Brain microvascular endothelial cell (primary cell): ENCODE measurements around the gene KCNMB2.
A peak's percentile ranks its signal among the peaks of the same experiment; 100 is the strongest.

ENCODE experiments used
- DNase-seq: peaks from one replicate; pipeline ENCODE4 v3.0.0-alpha.2; 2020
- H3K27ac ChIP-seq: fragments of 250-450 bp; sonication (Bioruptor Pico); 2 replicates; pipeline ENCODE4 v1.5.1; 2020; ENCODE audit warnings: mild to moderate bottlenecking, moderate library complexity
- H3K27me3 ChIP-seq: fragments of 250-450 bp; sonication (Bioruptor Pico); replicated peaks from 2 replicates; pipeline ENCODE4 v1.5.1; 2020; ENCODE audit warnings: mild to moderate bottlenecking
- H3K36me3 ChIP-seq: fragments of 250-450 bp; sonication (Bioruptor Pico); replicated peaks from 2 replicates; pipeline ENCODE4 v1.5.1; 2020; ENCODE audit warnings: mild to moderate bottlenecking
- H3K4me3 ChIP-seq: 2 replicates; pipeline ENCODE4 v1.5.1; 2011; ENCODE audit warnings: low read depth, mild to moderate bottlenecking, control low read depth, low read length, moderate library complexity
- in situ Hi-C: cut with HindIII; loops from 2 replicates; pipeline ENCODE4 v1.10.0; 2017; ENCODE audit warnings: low sequenced_read_pairs, low pct_ligation_motif_present
- TF ChIP-seq, protein P1 (sequence below): IDR thresholded peaks from 2 replicates; pipeline ENCODE4 v1.5.1; 2011; ENCODE audit warnings: low read depth, mild to moderate bottlenecking, moderate library complexity, low read length, control low read depth, inconsistent platforms; ENCODE audit errors: missing control alignments

The KCNMB2 gene

DNA sequence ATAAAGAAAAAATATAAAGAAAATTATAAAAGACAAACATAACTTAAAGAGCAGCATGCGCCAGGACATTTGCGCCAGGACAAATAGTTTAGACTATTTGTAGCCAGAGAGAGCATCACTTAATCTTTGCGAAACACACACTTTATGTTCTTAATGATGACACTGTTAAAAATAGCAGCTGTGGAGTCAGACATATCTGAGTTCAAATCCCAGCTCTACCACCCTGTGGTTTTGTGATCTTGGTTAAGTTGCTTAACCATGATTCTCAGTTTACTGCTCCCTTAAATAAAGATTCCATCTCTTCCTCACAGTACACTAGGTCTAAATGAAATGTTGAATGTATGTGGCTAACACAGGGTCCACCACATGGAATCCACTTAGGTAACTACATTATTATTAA lies 31.4 kb downstream of the KCNMB2 start:
- no peaks in the 10 kb centered on the region for H3K36me3 ChIP-seq
- TF ChIP-seq, protein P1, sequence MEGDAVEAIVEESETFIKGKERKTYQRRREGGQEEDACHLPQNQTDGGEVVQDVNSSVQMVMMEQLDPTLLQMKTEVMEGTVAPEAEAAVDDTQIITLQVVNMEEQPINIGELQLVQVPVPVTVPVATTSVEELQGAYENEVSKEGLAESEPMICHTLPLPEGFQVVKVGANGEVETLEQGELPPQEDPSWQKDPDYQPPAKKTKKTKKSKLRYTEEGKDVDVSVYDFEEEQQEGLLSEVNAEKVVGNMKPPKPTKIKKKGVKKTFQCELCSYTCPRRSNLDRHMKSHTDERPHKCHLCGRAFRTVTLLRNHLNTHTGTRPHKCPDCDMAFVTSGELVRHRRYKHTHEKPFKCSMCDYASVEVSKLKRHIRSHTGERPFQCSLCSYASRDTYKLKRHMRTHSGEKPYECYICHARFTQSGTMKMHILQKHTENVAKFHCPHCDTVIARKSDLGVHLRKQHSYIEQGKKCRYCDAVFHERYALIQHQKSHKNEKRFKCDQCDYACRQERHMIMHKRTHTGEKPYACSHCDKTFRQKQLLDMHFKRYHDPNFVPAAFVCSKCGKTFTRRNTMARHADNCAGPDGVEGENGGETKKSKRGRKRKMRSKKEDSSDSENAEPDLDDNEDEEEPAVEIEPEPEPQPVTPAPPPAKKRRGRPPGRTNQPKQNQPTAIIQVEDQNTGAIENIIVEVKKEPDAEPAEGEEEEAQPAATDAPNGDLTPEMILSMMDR: no peak
- in situ Hi-C loops: no loop called here

DNA sequence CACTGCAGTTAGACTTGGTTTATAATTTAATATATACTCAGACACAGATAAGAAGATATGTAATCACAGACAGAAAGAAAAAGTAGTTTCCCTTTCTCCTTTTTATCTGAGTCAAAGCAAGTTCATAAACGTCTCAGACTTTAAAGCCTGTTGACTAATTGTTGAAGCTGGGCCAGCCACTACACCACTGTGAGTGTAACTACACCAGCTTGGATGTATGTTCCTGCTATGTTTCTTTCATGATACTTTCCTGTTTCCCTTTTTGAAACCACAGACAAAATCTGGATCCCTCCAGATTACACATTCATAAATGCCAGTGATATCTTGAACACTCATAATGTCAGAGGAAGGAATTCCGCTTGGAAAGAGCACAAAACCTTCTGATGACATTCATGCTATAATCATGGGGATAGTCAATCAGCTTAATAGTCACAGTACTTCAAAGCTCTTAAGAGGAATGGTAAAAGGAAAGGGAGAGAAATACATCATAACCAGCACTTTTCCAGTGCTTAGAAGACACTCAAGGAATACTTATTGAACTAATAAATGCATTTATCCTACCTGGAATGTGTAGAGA lies 32.0 kb downstream of the KCNMB2 start:
- peak; percentile 12 for DNase-seq
- in situ Hi-C loops: no loop called here
- no peaks in the 10 kb centered on the region for H3K27me3 ChIP-seq
- H3K4me3 ChIP-seq: no peak overlapping the region
- no peaks in the 10 kb centered on the region for H3K36me3 ChIP-seq
- TF ChIP-seq, protein P1: no peak
- no peak overlapping the region for H3K27ac ChIP-seq

More for the DNA sequence above, 31.4 kb downstream of the KCNMB2 start:
- H3K27me3 ChIP-seq: no peaks in the 10 kb centered on the region
- no peak for DNase-seq
- no peak overlapping the region for H3K27ac ChIP-seq
- H3K4me3 ChIP-seq: no peak overlapping the region

DNA sequence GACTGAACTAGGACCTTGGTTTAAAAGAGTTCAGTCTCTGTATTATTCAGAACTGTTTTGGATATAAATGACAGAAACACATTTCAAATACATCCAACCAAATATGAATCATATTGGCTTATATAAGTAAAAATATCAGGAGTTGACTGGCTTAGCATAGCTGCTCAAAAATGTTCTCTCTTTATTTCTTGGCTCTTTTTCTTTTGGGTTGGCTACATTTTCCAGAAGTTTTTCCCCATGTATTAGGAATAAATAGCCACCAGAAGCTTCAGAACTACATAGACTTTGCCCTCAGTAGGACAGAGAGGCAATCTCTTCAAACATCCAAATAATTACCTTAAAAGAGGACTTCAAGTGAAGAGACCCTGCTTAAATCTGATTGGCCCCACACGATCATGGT lies 32.7 kb downstream of the KCNMB2 start:
- DNase-seq: no peak
- TF ChIP-seq, protein P1: no peak
- no peaks in the 10 kb centered on the region for H3K36me3 ChIP-seq
- H3K27me3 ChIP-seq: no peaks in the 10 kb centered on the region
- no peak overlapping the region for H3K4me3 ChIP-seq
- in situ Hi-C loops: no loop called here
- H3K27ac ChIP-seq: no peak overlapping the region

DNA sequence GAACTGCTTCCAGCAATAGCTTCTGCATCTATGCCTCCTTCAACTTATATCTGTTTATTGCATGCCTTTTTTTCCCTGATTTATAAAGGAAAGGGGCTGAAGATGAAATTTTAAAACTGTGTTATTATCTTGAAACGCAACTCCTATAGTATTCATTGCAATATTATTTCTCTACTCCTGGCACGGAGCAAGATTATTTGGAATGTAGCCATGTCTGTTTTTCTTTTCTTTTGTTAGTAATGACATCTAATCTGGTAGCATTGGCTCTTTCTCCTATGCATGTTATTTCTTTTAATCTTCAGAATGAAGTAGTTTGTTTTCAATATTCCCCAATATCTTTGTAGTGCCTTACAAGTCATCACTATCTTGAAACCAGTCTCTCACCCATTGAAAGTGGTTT lies 33.6 kb downstream of the KCNMB2 start:
- in situ Hi-C loops: no loop called here

DNA sequence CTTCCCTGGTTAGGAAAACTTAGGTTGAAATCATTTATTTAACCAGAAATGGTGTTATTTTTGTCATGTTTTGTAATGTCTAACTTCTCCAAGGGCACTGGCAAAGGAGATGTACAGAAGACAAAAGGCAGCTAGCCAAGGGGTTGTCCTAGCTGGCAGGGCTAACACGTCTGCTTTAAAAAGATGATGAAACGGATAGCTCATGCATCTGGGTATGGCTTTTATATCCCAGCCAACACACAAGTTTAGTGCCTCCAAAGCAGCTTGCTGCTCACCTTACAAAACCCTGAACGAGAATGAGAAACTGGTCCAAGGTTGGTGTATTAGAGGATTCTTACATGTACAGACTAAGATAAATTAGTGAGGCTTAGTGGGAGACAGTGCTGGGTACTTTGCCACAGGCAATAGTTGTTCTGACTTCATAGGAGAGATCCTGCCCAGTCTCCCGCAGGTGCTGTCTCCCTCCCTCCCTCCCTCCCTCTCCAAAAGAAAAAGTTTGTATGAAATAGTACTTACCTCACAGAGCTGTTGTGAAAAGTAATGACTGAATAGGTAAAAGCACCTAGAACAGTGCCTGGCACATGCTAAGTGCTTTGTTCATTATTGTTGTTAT lies 47.8 kb downstream of the KCNMB2 start:
- H3K27ac ChIP-seq: no peak overlapping the region
- in situ Hi-C loops: no loop called here
- TF ChIP-seq, protein P1: no peak
- no peak for DNase-seq
- H3K36me3 ChIP-seq: no peaks in the 10 kb centered on the region
- H3K4me3 ChIP-seq: no peak overlapping the region
- H3K27me3 ChIP-seq: no peaks in the 10 kb centered on the region

More for the DNA sequence above, 33.6 kb downstream of the KCNMB2 start:
- no peak for DNase-seq
- TF ChIP-seq, protein P1: no peak
- Histone ChIP-seq H3K36me3 (no peaks in the 10 kb centered on the region), H3K27ac (no peak overlapping the region), H3K4me3 (no peak overlapping the region), H3K27me3 (no peaks in the 10 kb centered on the region)
